HG03571 (cell line): ENCODE measurements around the gene CTAGE9.

Experiments used
- ATAC-seq: cut with Tn5 transposase; IDR thresholded peaks from one replicate; pipeline ENCODE4 v1.9.1; 2021; ENCODE audit not compliant: unreplicated experiment

The CTAGE9 gene

GRCh38 chr6:131673184-131673583, 37.6 kb downstream of the CTAGE9 start:
- ATAC-seq: no peak

GRCh38 chr6:131669891-131670290, 40.9 kb downstream of the CTAGE9 start:
- no peak for ATAC-seq

GRCh38 chr6:131663578-131664165, 47.1 kb downstream of the CTAGE9 start:
- no peak for ATAC-seq

DNA sequence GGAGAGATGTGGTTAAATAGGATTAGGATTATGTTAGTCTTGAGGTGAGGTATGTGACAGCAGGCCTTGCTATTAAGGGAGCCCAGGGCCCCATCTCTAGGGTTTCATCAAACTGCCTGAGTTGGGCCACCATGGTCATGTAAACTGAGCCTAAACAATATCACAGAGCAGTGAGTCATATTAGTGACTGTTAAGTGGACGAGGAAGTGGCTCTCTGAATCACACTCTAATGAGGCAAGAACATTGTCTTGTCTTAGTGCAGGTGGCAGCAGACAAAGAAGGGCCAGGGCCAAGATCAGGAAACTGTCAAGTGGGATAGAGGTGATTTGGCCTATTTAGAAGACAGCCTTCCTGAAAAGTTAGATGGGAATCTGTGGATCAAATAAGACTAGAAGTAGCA, 50.6 kb downstream of the CTAGE9 start:
- no peak for ATAC-seq
